ENCODE data around the gene AP3S2. TPM values are rescaled to one million over a fixed set of nuclear protein-coding genes. Genes with fewer than 3 reads are reported as not detected.

Gene AP3S2
- total RNA-seq, 4 donors from 2014 or later, result 20.9 to 90.0 (median 72.6) TPM

DNA sequence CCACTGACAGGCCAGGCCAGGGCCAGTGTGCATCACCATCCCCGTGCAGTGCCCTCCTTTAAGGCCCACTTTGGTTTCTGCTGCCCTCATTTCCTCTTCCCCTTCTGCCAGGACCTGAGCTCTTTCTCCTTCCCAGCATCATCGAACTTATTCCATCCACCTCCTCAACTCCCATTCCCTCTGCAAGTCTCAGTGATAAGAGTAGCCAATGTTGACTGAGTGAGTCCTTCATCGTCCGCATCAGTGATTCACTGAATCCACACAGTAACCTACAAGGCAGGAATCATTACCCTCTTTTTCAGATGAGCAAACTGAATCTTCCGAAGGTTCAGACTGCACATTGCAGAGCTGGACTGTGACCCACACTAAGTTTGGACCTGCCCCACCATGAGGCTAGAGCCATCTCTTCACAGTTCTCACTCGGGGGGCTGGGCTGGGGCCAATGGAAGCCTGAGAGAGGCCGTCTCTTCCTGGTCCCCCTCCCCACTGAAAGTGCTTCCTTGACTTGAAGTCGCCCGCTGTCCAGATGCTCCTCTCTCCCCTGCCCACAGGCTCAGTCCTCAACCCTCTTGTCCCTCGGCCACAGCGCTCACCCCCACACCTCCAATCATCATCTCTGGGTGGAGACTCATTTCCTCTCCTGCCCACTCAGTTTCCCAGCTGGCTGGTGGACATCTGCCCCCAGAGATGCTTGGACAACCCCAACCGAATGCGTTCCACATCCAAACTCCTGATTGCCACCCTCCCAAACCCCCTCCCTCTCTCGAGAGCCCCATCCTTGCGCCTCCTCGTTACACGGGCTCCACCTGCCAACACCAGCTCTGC lies 64.0 kb downstream of the AP3S2 start:
- Histone ChIP-seq H3K4me1 (peaks cover 14 to 26% (median 18%) of the 10 kb centered on the region in 4 donors), H3K27ac (no peak overlapping the region), H3K4me3 (no peak overlapping the region), H3K36me3 (peaks cover 0 to 17% (median 7%) of the 10 kb centered on the region in 4 donors), H3K27me3 (no peaks in the 10 kb centered on the region), H3K9me3 (no peaks in the 10 kb centered on the region)
- TF ChIP-seq POLR2A (IDR thresholded peaks at IDR 0.05) (no peak), CTCF (IDR thresholded peaks at IDR 0.05) (no peak), EP300 (IDR thresholded peaks at IDR 0.05; ENCODE audit: low read depth) (no peak)
- intact Hi-C loops (cut with DNase I; ENCODE audit: low total_unique reads) (no loop called here), in situ Hi-C loops (cut with MboI; ENCODE audit: low pct_ligation_motif_present in 1 of 4, low pct_unique_long_range_greater_than_20kb in 1 of 4, low sequenced_read_pairs in 3 of 4) (no loop called here)
- WGBS, 2 donors (ENCODE audit: low coverage in 1 of 2), result 66 to 93% methylated on average over 3 to 17 of the region's 17 CpGs
- DNase-seq, result no peak

DNA sequence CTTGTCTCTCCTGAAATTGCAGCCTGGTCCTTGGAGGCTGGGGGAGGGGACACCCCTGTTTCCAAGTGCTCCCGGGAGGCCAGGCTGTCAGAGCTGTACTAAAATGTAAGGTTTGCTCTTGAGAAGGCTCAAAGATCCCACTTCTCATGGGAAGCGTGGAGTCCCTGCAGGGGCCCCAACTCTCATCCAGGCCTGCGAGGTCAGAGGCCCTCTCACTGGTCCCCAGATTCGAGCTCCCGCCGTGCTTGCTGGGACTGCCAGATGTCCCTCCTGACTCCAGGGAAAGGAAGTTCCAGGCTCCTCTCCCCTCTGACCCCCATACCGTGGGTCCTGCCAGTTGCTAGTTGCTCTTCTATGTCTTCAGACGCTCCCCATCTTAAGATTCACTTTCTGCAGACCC lies 64.6 kb downstream of the AP3S2 start:
- TF ChIP-seq POLR2AphosphoS5 (IDR thresholded peaks at IDR 0.05), result no peak
- no peak for TF ChIP-seq EP300 (IDR thresholded peaks at IDR 0.05; ENCODE audit: low read depth)
- TF ChIP-seq POLR2A (IDR thresholded peaks at IDR 0.05), result no peak
- TF ChIP-seq CTCF (IDR thresholded peaks at IDR 0.05), result no peak
- Histone ChIP-seq H3K27ac (peak overlapping the region in 1 of 4 donors; percentile 16), H3K27me3 (no peaks in the 10 kb centered on the region), H3K9me3 (no peaks in the 10 kb centered on the region), H3K36me3 (peaks cover 0 to 11% (median 4%) of the 10 kb centered on the region in 4 donors), H3K4me1 (peaks cover 14 to 26% (median 18%) of the 10 kb centered on the region in 4 donors), H3K4me3 (no peak overlapping the region)
- in situ Hi-C loops (cut with MboI; ENCODE audit: low pct_ligation_motif_present in 1 of 4, low pct_unique_long_range_greater_than_20kb in 1 of 4, low sequenced_read_pairs in 3 of 4), result no loop called here
- intact Hi-C loops (cut with DNase I; ENCODE audit: low total_unique reads), result no loop called here
- DNase-seq, result no peak
- 78 to 92% methylated on average over 5 to 8 of the region's 8 CpGs for WGBS, 2 donors (ENCODE audit: low coverage in 1 of 2)

- DNase-seq, result peak; percentile 42
- H3K36me3 ChIP-seq, result peaks cover 0 to 4% (median under 1%) of the 10 kb centered on the region in 4 donors
- TF ChIP-seq POLR2A (IDR thresholded peaks at IDR 0.05) (no peak), CTCF (IDR thresholded peaks at IDR 0.05) (no peak), POLR2AphosphoS5 (IDR thresholded peaks at IDR 0.05) (no peak), EP300 (IDR thresholded peaks at IDR 0.05; ENCODE audit: low read depth) (no peak)
- peak overlapping the region; percentile 36 to 56 (median 52) for H3K27ac ChIP-seq
- intact Hi-C loops (cut with DNase I; ENCODE audit: low total_unique reads) (no loop called here), in situ Hi-C loops (cut with MboI; ENCODE audit: low pct_ligation_motif_present in 1 of 4, low pct_unique_long_range_greater_than_20kb in 1 of 4, low sequenced_read_pairs in 3 of 4) (no loop called here)
- H3K4me1 ChIP-seq, result peaks cover 14 to 26% (median 18%) of the 10 kb centered on the region in 4 donors
- no peaks in the 10 kb centered on the region for H3K27me3 ChIP-seq
- H3K4me3 ChIP-seq, result no peak overlapping the region
- no peaks in the 10 kb centered on the region for H3K9me3 ChIP-seq
- WGBS, 2 donors (ENCODE audit: low coverage in 1 of 2), result 53% methylated on average over 17 of the region's 17 CpGs; no CpG with 5 or more reads in 1 of the 2 donors
These were observed 65.3 kb downstream of the AP3S2 start for GRCh38 chr15:89828281-89829145.

DNA sequence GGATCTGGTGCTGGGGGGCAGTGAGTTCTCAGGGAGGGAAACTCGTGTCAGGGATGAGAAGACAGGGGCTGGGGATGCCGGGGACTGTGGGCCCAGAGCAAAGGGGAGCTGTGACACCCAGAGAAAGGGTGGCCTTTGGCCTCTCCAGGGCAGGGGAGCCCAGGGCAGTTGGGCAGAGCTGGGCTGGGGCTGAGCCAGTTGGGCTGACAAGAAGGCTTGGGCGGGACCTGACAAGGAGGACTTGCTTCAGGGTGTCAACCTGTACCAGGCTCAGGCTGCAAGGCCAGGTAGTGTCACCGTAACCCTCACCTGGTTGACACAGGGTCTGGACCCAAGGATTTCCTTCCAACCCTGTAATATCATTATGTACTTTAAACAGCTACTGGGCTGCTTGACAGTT lies 66.0 kb downstream of the AP3S2 start:
- Histone ChIP-seq H3K4me3 (no peak overlapping the region), H3K4me1 (peaks cover 14 to 26% (median 18%) of the 10 kb centered on the region in 4 donors), H3K27ac (peak overlapping the region; percentile 36 to 56 (median 52)), H3K27me3 (no peaks in the 10 kb centered on the region), H3K9me3 (no peaks in the 10 kb centered on the region), H3K36me3 (no peaks in the 10 kb centered on the region)
- in situ Hi-C loops (cut with MboI; ENCODE audit: low pct_ligation_motif_present in 1 of 4, low pct_unique_long_range_greater_than_20kb in 1 of 4, low sequenced_read_pairs in 3 of 4) (no loop called here), intact Hi-C loops (cut with DNase I; ENCODE audit: low total_unique reads) (no loop called here)
- WGBS, 2 donors (ENCODE audit: low coverage in 1 of 2), result 81% methylated on average over 4 of the region's 4 CpGs; no CpG with 5 or more reads in 1 of the 2 donors
- TF ChIP-seq CTCF (IDR thresholded peaks at IDR 0.05) (no peak), EP300 (IDR thresholded peaks at IDR 0.05; ENCODE audit: low read depth) (no peak), POLR2AphosphoS5 (IDR thresholded peaks at IDR 0.05) (no peak), POLR2A (IDR thresholded peaks at IDR 0.05) (no peak)
- peak; percentile 39 for DNase-seq

Data from transverse colon (tissue), 4 donors.